Placental pericyte (primary cell): ENCODE data around the gene DAPK1. TPM values are rescaled to one million over a fixed set of nuclear protein-coding genes. Genes with fewer than 3 reads are reported as not detected.
A peak's percentile ranks its signal among the peaks of the same experiment; 100 is the strongest.

Experiments used
- small RNA-seq: library from RNA; depleted of rRNA; stranded (forward); fragments of <200 nt; gene quantifications from one replicate; pipeline ENCODE3, GENCODE V24; 2012; ENCODE audit warnings: low replicate concordance
- total RNA-seq: library from RNA; depleted of rRNA; stranded (reverse); fragments of >200 nt; gene quantifications from 2 replicates; pipeline ENCODE4 v1.2.3, GENCODE V29; 2012

DAPK1 gene
- 4.0 and 51.6 TPM in 2 replicates for total RNA-seq

GRCh38 chr9:87497604-87498045 lies at the start of gene DAPK1:
TSS of gene DAPK1 (plus strand) at chr9:87497867. CDS start at chr9:87499078, 1,211 bp downstream.

GRCh38 chr9:87725900-87726709 lies 228.4 kb downstream of the DAPK1 start, which contains the start of gene CTSL:
TSS of gene CTSL (plus strand) at chr9:87726119. CDS start at chr9:87727604, 1,485 bp downstream.

Small RNA genes lying within 50 kb of the gene (small RNA-seq; reads per million reads assigned to genes)
- 0.33 reads per million, percentile 3 among the genes with 10 or more reads in this experiment for gene AL161787.1

Other genes with a start within 250 kb of the DAPK1 start
- 149 and 309 TPM in 2 replicates for gene CTSL, start 228.3 kb downstream of the DAPK1 start, total RNA-seq